ENCODE data around the gene FBP2. TPM values are rescaled to one million over a fixed set of nuclear protein-coding genes. Genes with fewer than 3 reads are reported as not detected.
A peak's percentile ranks its signal among the peaks of the same experiment; 100 is the strongest.

The FBP2 gene
- total and polyA plus RNA-seq, 2 donors (not counting 1 experiment from before 2014, with no cell fraction given) = not detected

DNA sequence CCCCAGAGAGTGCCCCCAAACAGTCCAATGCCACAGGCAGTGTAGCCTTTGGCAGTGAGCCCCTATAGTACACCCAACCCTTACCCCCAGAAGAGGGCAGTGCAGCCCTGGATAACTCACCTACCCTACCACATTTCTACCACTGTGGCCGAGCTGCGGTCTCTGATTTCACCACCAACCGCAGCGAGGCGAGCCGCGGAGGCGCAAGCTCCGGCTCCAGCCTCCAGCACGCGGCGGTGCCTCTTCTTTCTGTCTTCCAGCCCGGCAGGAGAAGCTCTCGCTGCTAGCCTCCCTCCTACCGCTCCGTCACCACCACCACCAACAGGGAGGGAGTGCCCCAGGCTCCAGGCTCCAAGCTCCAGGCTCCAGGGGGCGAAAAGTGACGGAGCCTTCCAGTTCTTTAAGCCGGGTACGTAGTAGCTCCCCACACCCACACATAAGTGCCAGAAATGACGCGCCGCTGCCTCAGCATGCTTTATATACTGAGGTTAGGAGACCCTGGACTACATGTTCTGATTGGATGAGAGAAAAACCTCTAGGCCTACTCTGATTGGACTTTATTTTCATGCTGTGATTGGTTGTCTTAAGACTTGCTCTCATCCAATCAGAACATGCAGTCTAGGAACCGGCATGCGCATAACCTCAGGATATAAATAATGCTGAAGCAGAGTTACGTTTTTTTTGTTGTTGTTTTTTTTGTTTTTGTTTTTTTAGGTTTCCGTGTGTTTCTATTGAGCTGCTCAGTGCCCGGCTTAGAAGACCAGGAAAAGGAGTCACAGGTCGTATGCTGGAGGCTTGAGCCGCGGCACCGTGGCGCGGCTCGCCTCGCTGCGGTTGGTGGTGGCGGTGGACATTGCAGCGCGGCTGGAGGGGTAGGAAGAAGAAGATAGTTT lies 38.9 kb downstream of the FBP2 start, which contains the start of gene PCAT7:
Gene PCAT7 (plus strand): TSS at position 645 of the 893 bp plus-strand sequence.
- H3K79me2 ChIP-seq (ENCODE audit: control insufficient read depth, insufficient read depth, low read length) = no peaks in the 10 kb centered on the region
- no peaks in the 10 kb centered on the region for H3K36me3 ChIP-seq (ENCODE audit: control insufficient read depth, insufficient read depth, low read length)
- DNase-seq (ENCODE audit: low read depth in 2 of 2) = peak; percentile 4 to 47
- H3K4me3 ChIP-seq (replicated peaks in 1 of 4; ENCODE audit: control extremely low read depth in 1 of 4, insufficient read depth in 1 of 4, low read depth in 3 of 4, low read length in 4 of 4) = no peak within 1 kb of the TSS
- no peak within 1 kb of the TSS for H3K4me2 ChIP-seq (ENCODE audit: extremely low read depth, insufficient read depth, low read length)
- H3K4me1 ChIP-seq (ENCODE audit: control insufficient read depth, extremely low read depth, insufficient read depth, low read length) = no peaks in the 10 kb centered on the region
- no peak for TF ChIP-seq CTCF (conservative IDR thresholded peaks at IDR 0.05 in 1 of 2, IDR thresholded peaks at IDR 0.05 in 1 of 2; ENCODE audit: low read depth in 1 of 2, low read length in 2 of 2)
- no peaks in the 10 kb centered on the region for H3K27me3 ChIP-seq (ENCODE audit: control insufficient read depth, insufficient read depth, low read length)
- no peak within 1 kb of the TSS for H2AFZ ChIP-seq (ENCODE audit: low read length)
- H4K20me1 ChIP-seq (ENCODE audit: control insufficient read depth, extremely low read depth, insufficient read depth, low read length) = no peaks in the 10 kb centered on the region
- no peaks in the 10 kb centered on the region for H3K9me3 ChIP-seq (ENCODE audit: control insufficient read depth, insufficient read depth, low read depth, low read length)
- H3K9ac ChIP-seq (ENCODE audit: insufficient read depth, low read length) = no peak within 1 kb of the TSS
- H3K27ac ChIP-seq (ENCODE audit: insufficient read depth, low read length) = no peak within 1 kb of the TSS

DNA sequence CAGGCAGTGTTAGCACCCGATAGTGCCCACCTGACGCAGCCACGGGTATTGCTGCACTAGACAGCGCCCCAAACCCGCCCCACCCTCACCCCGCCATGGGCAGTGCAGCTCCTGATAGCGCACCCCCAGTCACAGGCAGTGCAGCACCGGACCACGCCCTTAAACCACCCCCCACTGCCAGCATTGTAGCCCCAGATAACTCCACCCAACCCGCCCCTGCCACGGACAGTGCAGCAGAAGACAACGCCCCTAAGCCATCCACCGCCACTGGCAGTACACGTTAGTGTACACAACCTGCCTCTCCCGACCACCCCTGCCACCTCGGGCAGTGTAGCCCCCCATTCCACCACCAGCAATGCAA lies 39.6 kb downstream of the FBP2 start:
- Histone ChIP-seq H2AFZ (ENCODE audit: low read length) (no peak overlapping the region), H3K27me3 (ENCODE audit: control insufficient read depth, insufficient read depth, low read length) (no peaks in the 10 kb centered on the region), H3K4me1 (ENCODE audit: control insufficient read depth, extremely low read depth, insufficient read depth, low read length) (no peaks in the 10 kb centered on the region), H3K4me3 (replicated peaks in 1 of 4; ENCODE audit: control extremely low read depth in 1 of 4, insufficient read depth in 1 of 4, low read depth in 3 of 4, low read length in 4 of 4) (no peak overlapping the region), H3K36me3 (ENCODE audit: control insufficient read depth, insufficient read depth, low read length) (no peaks in the 10 kb centered on the region), H3K9ac (ENCODE audit: insufficient read depth, low read length) (no peak overlapping the region), H3K27ac (ENCODE audit: insufficient read depth, low read length) (no peak overlapping the region), H3K79me2 (ENCODE audit: control insufficient read depth, insufficient read depth, low read length) (no peaks in the 10 kb centered on the region), H3K4me2 (ENCODE audit: extremely low read depth, insufficient read depth, low read length) (no peak overlapping the region), H4K20me1 (ENCODE audit: control insufficient read depth, extremely low read depth, insufficient read depth, low read length) (no peaks in the 10 kb centered on the region), H3K9me3 (ENCODE audit: control insufficient read depth, insufficient read depth, low read depth, low read length) (no peaks in the 10 kb centered on the region)
- no peak for TF ChIP-seq CTCF (conservative IDR thresholded peaks at IDR 0.05 in 1 of 2, IDR thresholded peaks at IDR 0.05 in 1 of 2; ENCODE audit: low read depth in 1 of 2, low read length in 2 of 2)
- TF ChIP-seq EZH2 (IDR thresholded peaks at IDR 0.05; ENCODE audit: low read length, missing control alignments) = no peak
- no peak for DNase-seq (ENCODE audit: low read depth in 2 of 2)

- no peak overlapping the region for H2AFZ ChIP-seq (ENCODE audit: low read length)
- DNase-seq (ENCODE audit: low read depth in 2 of 2) = no peak
- H3K4me2 ChIP-seq (ENCODE audit: extremely low read depth, insufficient read depth, low read length) = no peak overlapping the region
- H3K36me3 ChIP-seq (ENCODE audit: control insufficient read depth, insufficient read depth, low read length) = no peaks in the 10 kb centered on the region
- no peak overlapping the region for H3K27ac ChIP-seq (ENCODE audit: insufficient read depth, low read length)
- H3K9me3 ChIP-seq (ENCODE audit: control insufficient read depth, insufficient read depth, low read depth, low read length) = no peaks in the 10 kb centered on the region
- H3K4me3 ChIP-seq (replicated peaks in 1 of 4; ENCODE audit: control extremely low read depth in 1 of 4, insufficient read depth in 1 of 4, low read depth in 3 of 4, low read length in 4 of 4) = no peak overlapping the region
- H3K4me1 ChIP-seq (ENCODE audit: control insufficient read depth, extremely low read depth, insufficient read depth, low read length) = no peaks in the 10 kb centered on the region
- H3K79me2 ChIP-seq (ENCODE audit: control insufficient read depth, insufficient read depth, low read length) = no peaks in the 10 kb centered on the region
- no peaks in the 10 kb centered on the region for H4K20me1 ChIP-seq (ENCODE audit: control insufficient read depth, extremely low read depth, insufficient read depth, low read length)
- no peaks in the 10 kb centered on the region for H3K27me3 ChIP-seq (ENCODE audit: control insufficient read depth, insufficient read depth, low read length)
- TF ChIP-seq EZH2 (IDR thresholded peaks at IDR 0.05; ENCODE audit: low read length, missing control alignments) (no peak), CTCF (conservative IDR thresholded peaks at IDR 0.05 in 1 of 2, IDR thresholded peaks at IDR 0.05 in 1 of 2; ENCODE audit: low read depth in 1 of 2, low read length in 2 of 2) (no peak)
- no peak overlapping the region for H3K9ac ChIP-seq (ENCODE audit: insufficient read depth, low read length)
Measured at GRCh38 chr9:94553029-94553938, 40.3 kb downstream of the FBP2 start.
